Nephron (organoid): Measurements from ENCODE around the gene NR3C2.

Experiments used
- H3K27ac Mint-ChIP-seq, 3 experiments: 2 replicates each; pipeline ENCODE4 v1.8.0; 2020; ENCODE audit warnings: mixed read lengths in 3 of 3, mild to moderate bottlenecking in 2 of 3, moderate library complexity in 1 of 3
- H3K27me3 Mint-ChIP-seq: 2 replicates; pipeline ENCODE4 v1.8.0; 2021; ENCODE audit warnings: low read depth, mild to moderate bottlenecking, moderate library complexity, mixed read lengths
- H3K36me3 Mint-ChIP-seq: 2 replicates; pipeline ENCODE4 v1.8.0; 2020; ENCODE audit warnings: low read depth, mixed read lengths
- H3K4me1 Mint-ChIP-seq: 2 replicates; pipeline ENCODE4 v1.8.0; 2020; ENCODE audit warnings: mixed read lengths
- H3K4me3 Mint-ChIP-seq, 3 experiments: 2 replicates each; pipeline ENCODE4 v1.8.0; 2020; ENCODE audit warnings: mild to moderate bottlenecking in 3 of 3, mixed read lengths in 3 of 3, moderate library complexity in 2 of 3
- H3K9me3 Mint-ChIP-seq: 2 replicates; pipeline ENCODE4 v1.8.0; 2020; ENCODE audit warnings: mixed read lengths
- TF ChIP-seq, protein P1 (sequence below), 3 experiments: fragments of 200-600 bp; sonication (generic); IDR thresholded peaks; one replicate each; pipeline ENCODE4 v1.5.0; 2021; ENCODE audit warnings: antibody characterized with exemption in 3 of 3; ENCODE audit not compliant: unreplicated experiment in 3 of 3

The NR3C2 gene

DNA sequence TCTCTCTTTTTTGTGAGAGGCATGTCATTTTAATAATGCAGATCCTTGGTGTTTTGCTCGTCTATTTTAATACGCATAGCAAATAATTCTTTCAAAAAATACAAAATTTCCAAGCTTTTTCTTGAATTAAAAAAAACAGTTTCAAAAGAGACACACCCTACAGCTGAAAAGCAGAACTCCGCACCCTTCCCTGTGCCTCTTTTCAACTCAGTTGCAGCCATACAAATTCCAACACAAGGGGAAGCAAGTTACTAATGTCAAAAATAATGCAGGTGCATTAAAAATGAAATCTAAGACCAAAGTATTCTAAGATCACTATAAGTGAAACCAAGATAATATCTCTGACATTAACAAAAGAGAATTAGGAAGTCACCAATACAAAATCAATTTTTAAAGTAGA, 66.6 kb downstream of the NR3C2 start:
- H3K27ac Mint-ChIP-seq, result peak overlapping the region in 2 of 3 experiments; percentile 94 to 95
- H3K4me3 Mint-ChIP-seq, result no peak overlapping the region
- H3K4me1 Mint-ChIP-seq, result peaks cover 15% of the 10 kb centered on the region
- H3K27me3 Mint-ChIP-seq, result no peaks in the 10 kb centered on the region
- TF ChIP-seq, protein P1, sequence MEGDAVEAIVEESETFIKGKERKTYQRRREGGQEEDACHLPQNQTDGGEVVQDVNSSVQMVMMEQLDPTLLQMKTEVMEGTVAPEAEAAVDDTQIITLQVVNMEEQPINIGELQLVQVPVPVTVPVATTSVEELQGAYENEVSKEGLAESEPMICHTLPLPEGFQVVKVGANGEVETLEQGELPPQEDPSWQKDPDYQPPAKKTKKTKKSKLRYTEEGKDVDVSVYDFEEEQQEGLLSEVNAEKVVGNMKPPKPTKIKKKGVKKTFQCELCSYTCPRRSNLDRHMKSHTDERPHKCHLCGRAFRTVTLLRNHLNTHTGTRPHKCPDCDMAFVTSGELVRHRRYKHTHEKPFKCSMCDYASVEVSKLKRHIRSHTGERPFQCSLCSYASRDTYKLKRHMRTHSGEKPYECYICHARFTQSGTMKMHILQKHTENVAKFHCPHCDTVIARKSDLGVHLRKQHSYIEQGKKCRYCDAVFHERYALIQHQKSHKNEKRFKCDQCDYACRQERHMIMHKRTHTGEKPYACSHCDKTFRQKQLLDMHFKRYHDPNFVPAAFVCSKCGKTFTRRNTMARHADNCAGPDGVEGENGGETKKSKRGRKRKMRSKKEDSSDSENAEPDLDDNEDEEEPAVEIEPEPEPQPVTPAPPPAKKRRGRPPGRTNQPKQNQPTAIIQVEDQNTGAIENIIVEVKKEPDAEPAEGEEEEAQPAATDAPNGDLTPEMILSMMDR (IDR thresholded peaks at IDR 0.05; ENCODE audit: unreplicated experiment in 3 of 3), result no peak
- no peaks in the 10 kb centered on the region for H3K9me3 Mint-ChIP-seq
- no peaks in the 10 kb centered on the region for H3K36me3 Mint-ChIP-seq

DNA sequence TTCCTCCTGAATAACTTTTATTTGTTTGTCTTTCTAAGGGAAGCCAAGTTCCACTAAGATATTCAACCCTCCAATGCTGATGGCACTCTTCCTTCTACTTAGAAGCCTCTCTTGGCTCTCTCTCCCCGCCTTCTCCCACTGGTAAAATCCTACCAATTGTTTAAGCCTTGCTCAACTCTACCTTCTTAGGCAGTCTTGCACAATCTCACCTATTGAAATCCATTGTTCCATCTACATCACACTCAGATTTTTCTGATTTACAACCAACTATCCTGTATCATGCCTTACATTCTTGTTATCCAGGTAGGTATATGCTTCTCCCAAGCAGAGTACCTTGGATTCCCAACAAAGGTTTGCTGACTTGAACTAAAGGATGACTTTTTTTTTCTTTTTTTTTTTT, 69.1 kb downstream of the NR3C2 start:
- no peak overlapping the region for H3K4me3 Mint-ChIP-seq
- H3K27me3 Mint-ChIP-seq, result no peaks in the 10 kb centered on the region
- peaks cover 20% of the 10 kb centered on the region for H3K4me1 Mint-ChIP-seq
- TF ChIP-seq, protein P1 (IDR thresholded peaks at IDR 0.05; ENCODE audit: unreplicated experiment in 3 of 3), result no peak
- H3K36me3 Mint-ChIP-seq, result no peaks in the 10 kb centered on the region
- H3K27ac Mint-ChIP-seq, result no peak overlapping the region
- no peaks in the 10 kb centered on the region for H3K9me3 Mint-ChIP-seq

DNA sequence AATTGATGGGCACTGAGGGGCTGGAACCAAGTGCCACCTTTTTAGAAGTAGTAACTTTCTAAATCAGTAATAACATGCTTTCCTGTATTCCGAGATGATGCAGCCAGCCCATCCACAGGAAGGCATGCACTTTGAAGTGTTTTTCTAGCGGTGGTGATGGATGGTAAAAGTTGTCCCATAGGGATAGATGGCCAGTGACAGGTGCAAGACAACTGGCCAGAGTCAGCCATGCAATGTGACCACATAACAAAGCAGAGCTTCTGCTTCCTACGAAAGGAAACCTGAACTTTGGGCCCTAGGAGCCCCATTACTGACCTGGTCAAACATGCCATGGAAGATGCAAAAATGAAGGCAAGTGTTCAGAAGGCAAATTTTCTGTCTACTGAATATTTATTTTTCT, 72.3 kb downstream of the NR3C2 start:
- Mint-ChIP-seq H3K27me3 (no peaks in the 10 kb centered on the region), H3K36me3 (no peaks in the 10 kb centered on the region), H3K4me3 (peak overlapping the region in 1 of 3 experiments; percentile 28), H3K27ac (peak overlapping the region in 2 of 3 experiments; percentile 34 to 50), H3K9me3 (no peaks in the 10 kb centered on the region), H3K4me1 (peaks cover 15% of the 10 kb centered on the region)
- TF ChIP-seq, protein P1 (IDR thresholded peaks at IDR 0.05; ENCODE audit: unreplicated experiment in 3 of 3), result no peak

DNA sequence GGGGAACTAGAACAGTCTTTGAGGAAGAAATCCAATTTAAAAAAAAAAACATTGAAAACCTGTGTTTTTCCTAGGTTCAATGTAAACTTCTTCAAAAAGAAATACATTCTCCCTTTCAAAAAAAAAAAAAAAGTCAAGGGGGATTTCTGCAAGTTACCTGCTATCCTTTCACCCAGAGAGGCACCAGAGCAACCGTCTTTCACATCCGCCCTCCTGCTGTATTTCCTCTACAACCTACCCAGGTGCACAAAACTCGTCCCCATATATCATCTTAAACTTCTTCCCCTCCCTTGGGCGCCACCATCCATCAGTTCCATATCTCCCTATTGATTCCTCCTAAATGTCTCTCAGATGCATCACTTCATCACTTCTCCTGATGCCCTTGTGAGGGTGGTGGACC, 74.5 kb downstream of the NR3C2 start:
- H3K36me3 Mint-ChIP-seq, result no peaks in the 10 kb centered on the region
- no peak overlapping the region for H3K27ac Mint-ChIP-seq
- peaks cover 15% of the 10 kb centered on the region for H3K4me1 Mint-ChIP-seq
- H3K27me3 Mint-ChIP-seq, result no peaks in the 10 kb centered on the region
- no peak overlapping the region for H3K4me3 Mint-ChIP-seq
- no peaks in the 10 kb centered on the region for H3K9me3 Mint-ChIP-seq
- TF ChIP-seq, protein P1 (IDR thresholded peaks at IDR 0.05; ENCODE audit: unreplicated experiment in 3 of 3), result no peak

DNA sequence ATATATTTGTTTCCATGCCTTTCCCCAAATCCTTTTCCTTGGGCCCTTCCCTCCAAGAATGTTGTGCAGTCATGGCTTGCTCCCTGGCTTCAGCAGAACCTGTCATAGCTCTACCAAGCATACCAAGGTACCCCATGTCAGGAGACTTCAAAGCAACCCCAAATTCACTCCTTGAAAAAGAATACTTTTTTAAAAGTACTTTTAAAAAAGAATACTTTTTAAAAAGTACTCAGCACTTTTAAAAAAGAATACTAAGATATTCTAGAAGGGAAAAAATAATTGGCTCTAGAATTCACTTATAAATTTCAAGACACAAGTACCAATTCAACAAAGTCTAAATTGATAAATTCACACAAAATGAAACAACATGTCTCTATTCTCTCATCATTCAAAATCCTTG, 76.0 kb downstream of the NR3C2 start:
- Mint-ChIP-seq H3K36me3 (no peaks in the 10 kb centered on the region), H3K4me1 (peaks cover 15% of the 10 kb centered on the region), H3K9me3 (no peaks in the 10 kb centered on the region), H3K4me3 (no peak overlapping the region), H3K27me3 (no peaks in the 10 kb centered on the region), H3K27ac (no peak overlapping the region)
- TF ChIP-seq, protein P1 (IDR thresholded peaks at IDR 0.05; ENCODE audit: unreplicated experiment in 3 of 3), result no peak

DNA sequence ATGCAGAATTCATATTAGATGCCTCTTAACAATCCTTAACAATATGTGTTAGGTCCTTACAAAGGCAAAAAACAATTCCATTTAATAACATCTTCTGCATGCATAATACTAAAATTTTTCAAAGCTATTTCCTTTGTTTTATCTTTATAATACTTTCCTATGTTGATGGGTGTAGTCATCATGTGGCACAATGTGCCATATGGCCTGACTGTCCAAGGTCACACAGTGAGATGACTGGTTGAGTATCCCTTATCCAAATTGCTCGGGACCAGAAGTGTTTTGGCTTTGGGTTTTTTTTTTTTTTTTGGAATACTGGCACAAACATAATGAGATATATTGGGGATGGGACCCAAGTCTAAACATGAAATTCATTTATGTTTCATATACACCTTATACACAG, 77.7 kb downstream of the NR3C2 start:
- H3K9me3 Mint-ChIP-seq, result no peaks in the 10 kb centered on the region
- peaks cover 8% of the 10 kb centered on the region for H3K4me1 Mint-ChIP-seq
- H3K36me3 Mint-ChIP-seq, result no peaks in the 10 kb centered on the region
- H3K4me3 Mint-ChIP-seq, result no peak overlapping the region
- H3K27me3 Mint-ChIP-seq, result no peaks in the 10 kb centered on the region
- H3K27ac Mint-ChIP-seq, result no peak overlapping the region
- TF ChIP-seq, protein P1 (IDR thresholded peaks at IDR 0.05; ENCODE audit: unreplicated experiment in 3 of 3), result no peak
